A673 (cell line): ENCODE results near the gene COL4A2. TPM values are rescaled to one million over a fixed set of nuclear protein-coding genes. Genes with fewer than 3 reads are reported as not detected.

Source experiments
- BruUV-seq: library from RNA; stranded (reverse); fragments of 400-500 nt; replicated peaks from 2 replicates; lab custom pipeline; 2021; lab: Mats Ljungman, UMichigan
- CTCF ChIA-PET: fragments of 300-600 bp; sonication (Branson Sonifier 250); formaldehyde crosslinking; loops from one replicate; lab custom pipeline; 2022; ENCODE audit warnings: antibody characterized with exemption; lab: Charles Lee
- POLR2A ChIA-PET: fragments of 300-600 bp; sonication (Branson Sonifier 250); formaldehyde crosslinking; loops from one replicate; lab custom pipeline; 2022; ENCODE audit warnings: antibody characterized with exemption; ENCODE audit not compliant: low non-redundant PET; lab: Charles Lee
- DNase-seq: peaks from one replicate; pipeline ENCODE4 v3.0.0-alpha.2; 2015; ENCODE audit warnings: low spot score
- H3K27ac ChIP-seq: fragments of 200-600 bp; sonication (generic); 2 replicates; pipeline ENCODE4 v1.5.1; 2016; ENCODE audit warnings: mixed run types, low read depth, mild to moderate bottlenecking, mixed read lengths, antibody characterized with exemption, low read length; ENCODE audit not compliant: poor library complexity, severe bottlenecking
- H3K27me3 ChIP-seq: fragments of 200-600 bp; sonication (generic); replicated peaks from 2 replicates; pipeline ENCODE4 v1.6.1; 2017; ENCODE audit warnings: mixed run types, low read depth, mild to moderate bottlenecking, mixed read lengths, antibody characterized with exemption, low read length; ENCODE audit not compliant: insufficient read depth, poor library complexity
- H3K36me3 ChIP-seq: fragments of 200-600 bp; sonication (generic); 2 replicates; pipeline ENCODE4 v1.6.1; 2016; ENCODE audit warnings: mixed run types, mild to moderate bottlenecking, mixed read lengths, antibody characterized with exemption, low read length; ENCODE audit not compliant: insufficient read depth, poor library complexity, severe bottlenecking
- H3K4me1 ChIP-seq: fragments of 200-600 bp; sonication (generic); 2 replicates; pipeline ENCODE4 v1.6.1; 2017; ENCODE audit warnings: mixed run types, mild to moderate bottlenecking, mixed read lengths, antibody characterized with exemption, low read length; ENCODE audit not compliant: insufficient read depth, poor library complexity, severe bottlenecking
- H3K4me3 ChIP-seq: fragments of 200-600 bp; sonication (generic); 2 replicates; pipeline ENCODE4 v1.5.1; 2016; ENCODE audit warnings: low read depth, mixed run types, mild to moderate bottlenecking, mixed read lengths, low read length; ENCODE audit not compliant: poor library complexity, severe bottlenecking
- H3K9me3 ChIP-seq: fragments of 200-600 bp; sonication (generic); 2 replicates; pipeline ENCODE4 v1.6.1; 2016; ENCODE audit warnings: mixed run types, low read depth, mild to moderate bottlenecking, mixed read lengths, antibody characterized with exemption, low read length; ENCODE audit not compliant: poor library complexity, severe bottlenecking
- CTCF ChIP-seq: fragments of 300-800, 200-600 bp; sonication (generic); conservative IDR thresholded peaks from 2 replicates; pipeline ENCODE4 v1.5.1; 2017; ENCODE audit warnings: low read depth, mild to moderate bottlenecking, antibody characterized with exemption, low read length, moderate library complexity, mixed read lengths
- EZH2 ChIP-seq: fragments of 200-600 bp; sonication (generic); IDR thresholded peaks from 2 replicates; pipeline ENCODE4 v1.6.1; 2017; ENCODE audit warnings: borderline replicate concordance, low read depth, mild to moderate bottlenecking, mixed read lengths, antibody characterized with exemption, low read length; ENCODE audit not compliant: poor library complexity, severe bottlenecking
- intact Hi-C: fragments of 100-400 bp; cut with micrococcal nuclease; formaldehyde crosslinking; loops from one replicate; pipeline ENCODE4 v1.10.0; 2022; ENCODE audit not compliant: unreplicated experiment
- total RNA-seq: library from RNA; stranded (reverse); gene quantifications from 2 replicates; pipeline ENCODE4 v1.2.3, GENCODE V29; 2021

Gene COL4A2
- total RNA-seq, 1 experiment from 2014 or later: 184 TPM

- no peak for TF ChIP-seq EZH2
- no peak for TF ChIP-seq CTCF
- CTCF ChIA-PET: no interaction called here
- no peak for DNase-seq
These were observed 43.0 kb downstream of the COL4A2 start for GRCh38 chr13:110350049-110350448.

GRCh38 chr13:110350509-110350908 is 43.4 kb downstream of the COL4A2 start:
- H3K4me1 ChIP-seq: peaks cover 4% of the 10 kb centered on the region
- H3K4me3 ChIP-seq: no peak overlapping the region
- no TSS peak for BruUV-seq
- TF ChIP-seq EZH2: no peak
- no peak for TF ChIP-seq CTCF
- DNase-seq: no peak
- H3K36me3 ChIP-seq: no peaks in the 10 kb centered on the region
- no peak overlapping the region for H3K27ac ChIP-seq
- intact Hi-C loops: no loop called here
- CTCF ChIA-PET: no interaction called here
- no peaks in the 10 kb centered on the region for H3K9me3 ChIP-seq
- H3K27me3 ChIP-seq: no peaks in the 10 kb centered on the region
- POLR2A ChIA-PET: no interaction called here

More at GRCh38 chr13:110350049-110350448, 43.0 kb downstream of the COL4A2 start:
- Histone ChIP-seq H3K4me1 (peaks cover 4% of the 10 kb centered on the region), H3K36me3 (no peaks in the 10 kb centered on the region), H3K9me3 (no peaks in the 10 kb centered on the region), H3K4me3 (no peak overlapping the region), H3K27me3 (no peaks in the 10 kb centered on the region), H3K27ac (no peak overlapping the region)
- intact Hi-C loops: no loop called here
- POLR2A ChIA-PET: no interaction called here
- BruUV-seq: no TSS peak

DNA sequence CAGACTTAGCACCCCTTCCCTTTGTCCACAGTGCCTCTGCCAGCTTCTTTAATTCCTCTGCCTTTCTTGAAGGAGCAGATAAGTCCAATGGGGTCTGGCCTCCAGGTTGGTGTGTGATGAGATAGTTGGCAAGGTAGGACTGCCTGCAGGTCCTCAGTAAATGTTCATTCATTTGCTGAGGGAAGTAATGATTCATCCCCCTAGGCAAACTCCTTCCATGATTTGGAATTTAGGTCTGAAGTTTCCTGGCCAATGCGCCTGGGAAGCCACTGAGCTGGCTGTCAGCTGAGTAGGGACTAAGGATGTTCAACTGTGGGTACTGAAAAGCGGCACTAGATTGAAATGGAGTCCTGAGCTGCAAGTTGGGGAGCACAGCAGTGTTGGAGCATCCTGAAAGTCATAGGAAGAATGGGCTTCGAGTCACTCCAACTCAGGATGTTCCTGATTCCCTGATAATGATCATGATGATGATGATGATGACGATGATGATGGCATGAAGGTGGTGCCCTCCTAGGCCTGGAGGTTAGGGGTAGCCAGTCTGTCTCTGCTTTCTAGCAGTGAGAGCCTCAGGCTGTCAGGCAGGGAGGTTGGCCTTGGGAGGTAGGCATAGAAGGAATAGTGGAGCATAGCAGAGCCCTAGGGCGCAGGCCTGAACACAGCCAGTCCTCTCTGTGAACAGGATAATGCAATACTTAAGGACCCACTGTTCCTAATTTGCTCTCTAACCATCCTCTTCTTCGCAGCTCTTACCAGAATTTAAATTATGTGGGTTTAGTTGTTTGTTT is 44.7 kb downstream of the COL4A2 start:
- POLR2A ChIA-PET: no interaction called here
- no peaks in the 10 kb centered on the region for H3K9me3 ChIP-seq

More for the DNA sequence above, 44.7 kb downstream of the COL4A2 start:
- Histone ChIP-seq H3K27ac (no peak overlapping the region), H3K27me3 (no peaks in the 10 kb centered on the region), H3K4me1 (peaks cover 4% of the 10 kb centered on the region), H3K4me3 (no peak overlapping the region), H3K36me3 (no peaks in the 10 kb centered on the region)
- CTCF ChIA-PET: no interaction called here
- intact Hi-C loops: no loop called here
- no TSS peak for BruUV-seq
- TF ChIP-seq CTCF (no peak), EZH2 (no peak)
- DNase-seq: no peak
